Spinal cord (tissue), 10 donors: ENCODE data around the gene BLNK. TPM values are rescaled to one million over a fixed set of nuclear protein-coding genes. Genes with fewer than 3 reads are reported as not detected.

ENCODE experiments used
- DNase-seq, 6 donors: peaks; one replicate each; pipeline versions ENCODE4 v3.0.0 to v3.0.0-alpha.2; 2013 to 2015; ENCODE audit warnings: low spot score in 6 of 6, low read depth in 4 of 6
- H3K27ac ChIP-seq: one replicate; pipeline ENCODE4 v1.5.1; 2013; ENCODE audit warnings: low read depth, low read length, control low read depth
- H3K27me3 ChIP-seq: one replicate; pipeline ENCODE4 v1.6.1; 2013; ENCODE audit warnings: low read length; ENCODE audit not compliant: control insufficient read depth, insufficient read depth
- H3K36me3 ChIP-seq: one replicate; pipeline ENCODE4 v1.6.1; 2013; ENCODE audit warnings: low read length; ENCODE audit not compliant: control insufficient read depth, insufficient read depth
- H3K4me1 ChIP-seq: one replicate; pipeline ENCODE4 v1.6.1; 2013; ENCODE audit warnings: low read length; ENCODE audit not compliant: control insufficient read depth, insufficient read depth
- H3K4me3 ChIP-seq: one replicate; pipeline ENCODE4 v1.5.1; 2013; ENCODE audit warnings: low read depth, low read length, control low read depth
- H3K9me3 ChIP-seq: one replicate; pipeline ENCODE4 v1.6.1; 2013; ENCODE audit warnings: low read length; ENCODE audit not compliant: control insufficient read depth, insufficient read depth
- WGBS: methylation state at CpG from one replicate; pipeline ENCODE4 v1.1.5; 2013; ENCODE audit warnings: missing lambda C conversion rate; ENCODE audit not compliant: insufficient coverage; 5-methylcytosine and 5-hydroxymethylcytosine counted together
- polyA plus RNA-seq, 2 donors: library from polyadenylated mRNA; unstranded; fragments of 120-200 nt; gene quantifications; one replicate each; pipeline ENCODE4 v1.2.1, GENCODE V29; 2013; ENCODE audit not compliant: insufficient read length in 2 of 2
- total RNA-seq, 2 donors: library from RNA; depleted of rRNA in 1 of 2; stranded (reverse); fragments of 120-200 nt in 1 of 2; fragments of >200 nt in 1 of 2; gene quantifications; one replicate each; pipeline versions ENCODE4 v1.2.3 to v1.2.4, GENCODE V29; 2013 to 2014
- donor health status: healthy.

BLNK gene
- total and polyA plus RNA-seq, 4 donors, result 4.8 to 7.7 (median 5.6) TPM

GRCh38 chr10:96266118-96266770 lies 5.1 kb downstream of the BLNK start:
- 90% methylated on average over 4 of the region's 6 CpGs for WGBS
- Histone ChIP-seq H3K4me3 (no peak overlapping the region), H3K36me3 (no peaks in the 10 kb centered on the region), H3K27me3 (no peaks in the 10 kb centered on the region), H3K4me1 (peaks cover 4% of the 10 kb centered on the region), H3K27ac (no peak overlapping the region), H3K9me3 (no peaks in the 10 kb centered on the region)
- DNase-seq, result no peak

- Histone ChIP-seq H3K9me3 (no peaks in the 10 kb centered on the region), H3K27me3 (no peaks in the 10 kb centered on the region), H3K36me3 (no peaks in the 10 kb centered on the region), H3K27ac (no peak overlapping the region), H3K4me3 (no peak overlapping the region), H3K4me1 (peaks cover 4% of the 10 kb centered on the region)
- DNase-seq, result no peak
- no CpG with 5 or more reads among the region's 4 CpGs for WGBS
These were observed 6.4 kb downstream of the BLNK start for GRCh38 chr10:96264938-96265337.

GRCh38 chr10:96263669-96264068 lies 7.7 kb downstream of the BLNK start:
- WGBS, result 83% methylated on average over 2 of the region's 4 CpGs
- Histone ChIP-seq H3K36me3 (no peaks in the 10 kb centered on the region), H3K9me3 (no peaks in the 10 kb centered on the region), H3K4me1 (peaks cover 4% of the 10 kb centered on the region), H3K27ac (no peak overlapping the region), H3K4me3 (no peak overlapping the region), H3K27me3 (no peaks in the 10 kb centered on the region)
- DNase-seq, result no peak

DNA sequence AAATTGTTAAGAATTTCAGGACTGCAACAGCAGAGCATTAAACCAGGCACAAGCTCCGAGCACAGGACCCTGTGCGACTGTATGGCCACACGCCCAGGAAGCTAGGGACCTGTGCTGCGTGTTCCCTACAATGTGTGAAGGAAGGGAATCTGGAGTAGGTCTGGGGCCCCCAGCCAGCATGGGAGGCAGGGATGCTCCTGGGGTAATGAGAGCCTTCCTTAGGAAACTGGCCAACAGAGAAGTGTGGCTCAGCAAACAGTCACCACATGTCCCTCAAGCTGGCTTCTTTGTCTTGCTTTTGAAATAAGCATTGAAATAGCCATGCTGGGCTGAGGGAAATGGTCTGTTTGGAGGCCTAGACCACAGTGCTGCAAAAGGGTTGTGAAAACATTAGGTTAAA lies 8.2 kb downstream of the BLNK start:
- no peaks in the 10 kb centered on the region for H3K9me3 ChIP-seq
- WGBS, result 86% methylated on average over 4 of the region's 4 CpGs
- peak in 1 of 6 donors; percentile 72 for DNase-seq

DNA sequence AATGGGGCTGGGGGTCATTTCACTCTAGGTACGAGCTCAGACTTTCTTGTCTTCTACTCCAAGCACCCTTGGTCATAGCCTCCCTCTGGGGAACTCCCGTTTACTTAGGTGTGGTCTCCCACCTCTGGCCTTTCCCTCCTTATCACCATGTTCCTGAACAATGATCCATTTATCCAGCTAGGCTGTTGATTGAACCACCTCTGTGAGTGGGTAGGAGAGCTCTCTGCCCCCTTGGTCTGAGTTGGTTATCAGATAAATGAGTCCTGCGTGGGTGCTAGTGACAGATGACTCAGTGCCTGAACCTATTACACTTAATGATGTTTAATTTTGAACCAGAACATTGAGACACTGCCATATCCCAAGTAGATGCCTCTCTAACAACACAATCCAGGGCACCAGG lies 9.4 kb downstream of the BLNK start:
- no peak for DNase-seq
- no peak overlapping the region for H3K4me3 ChIP-seq
- H3K27me3 ChIP-seq, result no peaks in the 10 kb centered on the region
- no peak overlapping the region for H3K27ac ChIP-seq
- H3K9me3 ChIP-seq, result no peaks in the 10 kb centered on the region
- H3K36me3 ChIP-seq, result no peaks in the 10 kb centered on the region
- WGBS, result 100% methylated on average over 2 of the region's 3 CpGs
- peaks cover 4% of the 10 kb centered on the region for H3K4me1 ChIP-seq

More for the DNA sequence above, 8.2 kb downstream of the BLNK start:
- no peak overlapping the region for H3K27ac ChIP-seq
- H3K36me3 ChIP-seq, result no peaks in the 10 kb centered on the region
- H3K4me1 ChIP-seq, result peaks cover 4% of the 10 kb centered on the region
- H3K27me3 ChIP-seq, result no peaks in the 10 kb centered on the region
- no peak overlapping the region for H3K4me3 ChIP-seq

- Histone ChIP-seq H3K27me3 (no peaks in the 10 kb centered on the region), H3K9me3 (no peaks in the 10 kb centered on the region), H3K36me3 (no peaks in the 10 kb centered on the region), H3K27ac (no peak overlapping the region), H3K4me3 (no peak overlapping the region), H3K4me1 (peaks cover 4% of the 10 kb centered on the region)
- WGBS, result no CpG with 5 or more reads among the region's 2 CpGs
- no peak for DNase-seq
These were observed 10.2 kb downstream of the BLNK start for GRCh38 chr10:96261132-96261531.

DNA sequence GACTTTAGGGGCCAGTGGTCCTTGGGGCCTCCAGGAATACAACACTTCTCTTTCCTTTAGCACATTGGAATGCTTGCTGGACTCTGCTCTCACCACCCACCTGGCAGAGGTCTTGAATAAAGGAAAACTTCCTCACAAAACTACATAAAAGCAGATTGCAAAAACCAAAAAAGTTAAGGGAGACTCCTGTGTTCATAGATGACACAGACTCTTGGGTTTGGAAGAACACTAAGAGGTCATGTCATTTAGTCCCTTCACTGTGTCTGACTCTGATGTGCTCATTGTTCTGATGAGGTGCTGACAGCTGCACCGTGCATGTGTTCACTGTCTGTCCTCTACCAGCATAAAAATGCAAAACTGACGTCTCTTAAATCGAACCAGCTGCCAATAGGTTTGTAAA lies 11.4 kb downstream of the BLNK start:
- no peaks in the 10 kb centered on the region for H3K36me3 ChIP-seq

DNA sequence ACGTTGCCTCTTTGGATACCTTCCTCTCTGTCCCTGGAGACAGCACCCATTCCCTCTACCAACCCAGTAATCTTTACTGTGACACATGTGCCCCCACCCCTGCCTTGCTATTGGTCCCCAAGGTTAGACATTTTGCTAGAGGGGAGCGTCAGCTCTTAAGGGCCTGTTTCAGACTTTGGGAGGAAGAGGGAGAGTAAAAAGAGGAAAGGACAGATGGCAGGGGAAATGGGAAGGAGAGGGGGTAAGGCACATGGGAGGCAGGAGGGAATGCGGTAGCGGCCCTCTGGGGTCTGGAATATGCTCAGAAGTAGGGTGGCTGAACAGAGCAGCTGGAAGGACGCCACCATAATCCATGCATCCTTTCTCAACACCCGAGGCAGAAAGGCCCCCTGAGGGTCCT lies 12.2 kb downstream of the BLNK start:
- H3K9me3 ChIP-seq, result no peaks in the 10 kb centered on the region
- WGBS, result 70% methylated on average over 2 of the region's 6 CpGs
- DNase-seq, result peak in 1 of 6 donors; percentile 39
- H3K4me3 ChIP-seq, result no peak overlapping the region
- H3K4me1 ChIP-seq, result peaks cover 4% of the 10 kb centered on the region
- H3K27me3 ChIP-seq, result no peaks in the 10 kb centered on the region
- no peaks in the 10 kb centered on the region for H3K36me3 ChIP-seq
- no peak overlapping the region for H3K27ac ChIP-seq

More for the DNA sequence above, 11.4 kb downstream of the BLNK start:
- Histone ChIP-seq H3K27me3 (no peaks in the 10 kb centered on the region), H3K4me3 (no peak overlapping the region), H3K9me3 (no peaks in the 10 kb centered on the region), H3K4me1 (peaks cover 4% of the 10 kb centered on the region), H3K27ac (no peak overlapping the region)
- WGBS, result no CpG with 5 or more reads among the region's 3 CpGs
- DNase-seq, result no peak

DNA sequence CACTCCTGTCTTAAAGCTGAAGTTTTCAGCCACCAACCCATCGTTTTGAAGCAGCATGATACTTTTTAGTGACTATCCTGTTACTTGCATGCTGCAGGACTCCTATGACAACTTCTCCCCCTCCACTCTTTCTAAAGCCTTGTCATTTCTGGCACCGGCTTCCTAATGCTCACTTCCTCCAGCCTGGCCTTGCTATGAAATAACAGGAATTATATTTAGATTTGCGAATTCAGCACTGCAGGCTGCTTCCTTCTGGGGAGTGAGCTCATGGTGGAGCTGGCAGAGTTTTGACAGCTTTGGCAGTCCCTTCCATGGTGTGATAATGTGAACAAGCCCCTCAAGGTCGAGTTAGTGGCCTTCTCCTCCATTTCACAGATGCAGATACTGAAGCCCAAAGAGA lies 13.4 kb downstream of the BLNK start:
- peaks cover 1% of the 10 kb centered on the region for H3K4me1 ChIP-seq
- H3K27me3 ChIP-seq, result no peaks in the 10 kb centered on the region
- H3K27ac ChIP-seq, result no peak overlapping the region
- WGBS, result 70% methylated on average over 2 of the region's 4 CpGs
- H3K36me3 ChIP-seq, result no peaks in the 10 kb centered on the region
- peak in 1 of 6 donors; percentile 40 for DNase-seq
- H3K9me3 ChIP-seq, result no peaks in the 10 kb centered on the region
- no peak overlapping the region for H3K4me3 ChIP-seq

- H3K9me3 ChIP-seq, result no peaks in the 10 kb centered on the region
- no peaks in the 10 kb centered on the region for H3K4me1 ChIP-seq
- no peaks in the 10 kb centered on the region for H3K27me3 ChIP-seq
- WGBS, result 46% methylated on average over 4 of the region's 6 CpGs
- no peaks in the 10 kb centered on the region for H3K36me3 ChIP-seq
- DNase-seq, result peak in 1 of 6 donors; percentile 22
- H3K4me3 ChIP-seq, result no peak overlapping the region
- no peak overlapping the region for H3K27ac ChIP-seq
These were observed 15.6 kb downstream of the BLNK start for GRCh38 chr10:96255549-96256333.
